Central memory CD8-positive, alpha-beta T cell (primary cell): ENCODE measurements around the gene PRMT1.

ENCODE experiments used
- ATAC-seq: fragments of 150-1000 bp; cut with Tn5 transposase; replicated peaks from 2 replicates; pipeline ENCODE4 v1.10.0; 2022; ENCODE audit warnings: mild to moderate bottlenecking, moderate FRiP score, moderate number of reproducible peaks; ENCODE audit not compliant: poor library complexity, severe bottlenecking; ENCODE audit errors: extremely low read depth
- DNase-seq, 2 donors: peaks; one replicate each; pipeline ENCODE4 v3.0.0; 2021; ENCODE audit warnings: low spot score in 2 of 2
- H3K27ac Mint-ChIP-seq: one replicate; pipeline ENCODE4 v1.8.0; 2022; ENCODE audit warnings: low read depth, mild to moderate bottlenecking, moderate library complexity, mixed read lengths
- H3K27me3 Mint-ChIP-seq: one replicate; pipeline ENCODE4 v1.8.0; 2022; ENCODE audit warnings: mixed read lengths
- H3K36me3 Mint-ChIP-seq: one replicate; pipeline ENCODE4 v1.8.0; 2022; ENCODE audit warnings: mild to moderate bottlenecking, moderate library complexity, mixed read lengths; ENCODE audit not compliant: insufficient read depth
- H3K4me1 Mint-ChIP-seq: one replicate; pipeline ENCODE4 v1.8.0; 2022; ENCODE audit warnings: mixed read lengths
- H3K4me3 Mint-ChIP-seq: one replicate; pipeline ENCODE4 v1.8.0; 2022; ENCODE audit warnings: mild to moderate bottlenecking, moderate library complexity, mixed read lengths
- H3K9me3 Mint-ChIP-seq: one replicate; pipeline ENCODE4 v1.8.0; 2022; ENCODE audit warnings: mixed read lengths

PRMT1 gene

DNA sequence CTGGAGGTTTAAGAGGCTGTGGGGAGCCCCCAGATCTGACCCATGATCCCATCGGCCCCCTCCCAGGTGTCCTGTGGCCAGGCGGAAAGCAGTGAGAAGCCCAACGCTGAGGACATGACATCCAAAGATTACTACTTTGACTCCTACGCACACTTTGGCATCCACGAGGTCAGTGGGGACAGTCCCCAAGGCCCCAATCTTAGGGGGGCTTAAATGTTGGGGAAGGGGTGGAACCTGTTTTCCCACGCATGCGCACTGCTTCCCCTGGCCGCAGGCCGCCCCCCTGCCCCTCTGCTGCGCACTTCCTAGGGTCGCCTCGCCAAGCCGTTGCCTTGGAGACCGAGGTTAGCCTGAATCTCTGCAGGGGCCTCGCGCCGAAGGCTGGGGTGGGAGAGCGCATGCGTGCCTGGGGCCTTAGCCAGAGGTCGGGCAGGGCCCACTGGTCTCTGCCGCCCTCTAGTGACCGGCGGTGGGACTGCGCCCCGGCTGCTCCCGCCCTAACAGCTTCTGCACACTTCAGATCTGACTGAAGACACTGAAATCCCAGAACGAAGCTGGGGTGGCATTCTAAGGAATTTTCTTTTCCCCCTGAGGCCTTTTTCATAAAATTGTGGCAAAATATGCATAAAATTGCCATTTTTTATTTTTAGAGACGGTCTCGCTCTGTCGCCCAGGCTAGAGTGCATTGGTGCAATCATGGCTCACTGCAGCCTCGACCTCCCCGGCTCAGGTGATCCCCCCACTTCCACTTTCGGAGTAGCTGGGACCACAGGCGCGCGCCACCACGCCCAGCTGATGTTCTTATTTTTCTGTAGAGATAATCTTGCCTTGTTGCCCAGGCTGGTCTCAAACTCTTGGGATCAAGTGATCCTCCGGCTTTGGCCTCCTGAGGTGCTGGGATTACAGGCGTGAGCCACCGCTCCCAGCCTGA is 3.6 kb downstream of the PRMT1 start:
- Mint-ChIP-seq H3K27me3 (no peaks in the 10 kb centered on the region), H3K27ac (peak overlapping the region; percentile 99), H3K4me3 (peak overlapping the region; percentile 31), H3K9me3 (no peaks in the 10 kb centered on the region), H3K36me3 (peaks cover 41% of the 10 kb centered on the region), H3K4me1 (peaks cover 45% of the 10 kb centered on the region)
- no peak for ATAC-seq
- DNase-seq: peak; percentile 87 to 98

DNA sequence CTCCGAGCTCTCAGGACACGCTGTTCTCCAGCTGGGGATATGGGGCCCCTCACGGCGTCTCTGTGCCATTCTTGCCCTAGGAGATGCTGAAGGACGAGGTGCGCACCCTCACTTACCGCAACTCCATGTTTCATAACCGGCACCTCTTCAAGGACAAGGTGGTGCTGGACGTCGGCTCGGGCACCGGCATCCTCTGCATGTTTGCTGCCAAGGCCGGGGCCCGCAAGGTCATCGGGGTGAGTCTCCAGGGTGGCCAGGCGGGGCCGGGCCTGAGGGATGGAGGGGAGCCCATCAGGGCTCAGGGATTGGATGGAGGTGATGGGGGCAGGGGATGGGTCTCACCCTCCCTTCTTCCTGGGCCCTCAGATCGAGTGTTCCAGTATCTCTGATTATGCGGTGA is 4.8 kb downstream of the PRMT1 start:
- H3K36me3 Mint-ChIP-seq: peaks cover 37% of the 10 kb centered on the region
- no peak overlapping the region for H3K27ac Mint-ChIP-seq
- ATAC-seq (no peak), DNase-seq (no peak)
- no peak overlapping the region for H3K4me3 Mint-ChIP-seq
- peaks cover 34% of the 10 kb centered on the region for H3K4me1 Mint-ChIP-seq
- H3K27me3 Mint-ChIP-seq: no peaks in the 10 kb centered on the region
- H3K9me3 Mint-ChIP-seq: no peaks in the 10 kb centered on the region

DNA sequence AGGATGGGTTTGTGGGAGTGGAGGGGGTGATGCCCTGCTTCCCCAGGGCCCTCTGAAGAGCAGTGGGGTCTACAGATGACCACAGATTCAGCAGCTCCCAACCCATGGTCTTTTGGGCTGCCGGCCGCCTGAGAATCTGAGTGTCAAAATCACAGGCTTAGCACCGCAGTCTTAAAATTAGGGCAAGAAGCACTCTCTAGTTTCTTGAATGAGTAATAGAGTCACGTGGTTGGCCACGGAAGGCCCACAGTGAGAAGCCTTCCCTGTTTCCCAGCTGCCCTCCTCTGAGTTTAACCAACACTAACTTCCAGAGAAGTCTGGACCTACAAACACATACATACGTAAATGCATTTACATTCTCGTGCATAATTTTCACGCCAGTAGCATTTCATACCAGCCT is 5.2 kb downstream of the PRMT1 start:
- no peaks in the 10 kb centered on the region for H3K9me3 Mint-ChIP-seq
- peaks cover 29% of the 10 kb centered on the region for H3K4me1 Mint-ChIP-seq
- DNase-seq: no peak
- no peak for ATAC-seq
- no peaks in the 10 kb centered on the region for H3K27me3 Mint-ChIP-seq
- H3K4me3 Mint-ChIP-seq: no peak overlapping the region
- H3K27ac Mint-ChIP-seq: no peak overlapping the region
- H3K36me3 Mint-ChIP-seq: peaks cover 33% of the 10 kb centered on the region

GRCh38 chr19:49683814-49684250 is 6.8 kb downstream of the PRMT1 start:
- no peak for DNase-seq
- Mint-ChIP-seq H3K27me3 (no peaks in the 10 kb centered on the region), H3K27ac (no peak overlapping the region), H3K36me3 (peaks cover 35% of the 10 kb centered on the region), H3K4me1 (peaks cover 28% of the 10 kb centered on the region), H3K4me3 (no peak overlapping the region), H3K9me3 (no peaks in the 10 kb centered on the region)
- no peak for ATAC-seq

GRCh38 chr19:49684251-49684982 is 7.3 kb downstream of the PRMT1 start:
- no peaks in the 10 kb centered on the region for H3K9me3 Mint-ChIP-seq
- H3K4me1 Mint-ChIP-seq: peaks cover 28% of the 10 kb centered on the region
- DNase-seq: no peak

GRCh38 chr19:49684983-49685553 is 8.0 kb downstream of the PRMT1 start:
- H3K36me3 Mint-ChIP-seq: peaks cover 32% of the 10 kb centered on the region
- H3K27ac Mint-ChIP-seq: peak overlapping the region; percentile 67
- H3K9me3 Mint-ChIP-seq: no peaks in the 10 kb centered on the region
- H3K4me1 Mint-ChIP-seq: peaks cover 26% of the 10 kb centered on the region
- no peak overlapping the region for H3K4me3 Mint-ChIP-seq
- H3K27me3 Mint-ChIP-seq: peaks cover 6% of the 10 kb centered on the region
- DNase-seq (no peak), ATAC-seq (no peak)

More at GRCh38 chr19:49684251-49684982, 7.3 kb downstream of the PRMT1 start:
- H3K36me3 Mint-ChIP-seq: peaks cover 33% of the 10 kb centered on the region
- H3K27me3 Mint-ChIP-seq: no peaks in the 10 kb centered on the region
- no peak for ATAC-seq
- H3K27ac Mint-ChIP-seq: no peak overlapping the region
- H3K4me3 Mint-ChIP-seq: no peak overlapping the region

DNA sequence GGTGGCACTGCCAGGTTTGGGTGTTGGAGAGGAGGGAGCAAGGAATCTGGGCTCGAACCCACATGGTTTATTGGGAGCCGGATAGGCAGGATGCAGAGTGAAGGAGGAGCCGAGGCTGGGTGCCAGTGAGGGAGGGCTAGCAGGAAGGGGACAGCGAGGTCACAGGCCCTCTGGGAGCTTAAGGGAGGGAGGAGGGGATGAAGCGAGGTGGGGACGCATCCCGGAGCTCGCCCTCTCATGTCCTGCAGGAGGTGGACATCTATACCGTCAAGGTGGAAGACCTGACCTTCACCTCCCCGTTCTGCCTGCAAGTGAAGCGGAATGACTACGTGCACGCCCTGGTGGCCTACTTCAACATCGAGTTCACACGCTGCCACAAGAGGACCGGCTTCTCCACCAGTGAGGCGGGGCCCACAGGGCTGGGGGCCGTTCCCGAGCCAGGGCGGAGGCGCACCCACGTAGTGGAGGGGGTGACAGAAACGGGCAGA is 8.8 kb downstream of the PRMT1 start:
- H3K4me1 Mint-ChIP-seq: peaks cover 27% of the 10 kb centered on the region
- H3K4me3 Mint-ChIP-seq: no peak overlapping the region
- H3K9me3 Mint-ChIP-seq: no peaks in the 10 kb centered on the region
- peaks cover 14% of the 10 kb centered on the region for H3K27me3 Mint-ChIP-seq
- DNase-seq (no peak), ATAC-seq (no peak)
- H3K36me3 Mint-ChIP-seq: peaks cover 34% of the 10 kb centered on the region
- H3K27ac Mint-ChIP-seq: peak overlapping the region; percentile 67

GRCh38 chr19:49686503-49687088 is 9.5 kb downstream of the PRMT1 start:
- no peak overlapping the region for H3K4me3 Mint-ChIP-seq
- no peak for DNase-seq
- peaks cover 30% of the 10 kb centered on the region for H3K4me1 Mint-ChIP-seq
- no peak overlapping the region for H3K27ac Mint-ChIP-seq
- peaks cover 32% of the 10 kb centered on the region for H3K36me3 Mint-ChIP-seq
- no peaks in the 10 kb centered on the region for H3K9me3 Mint-ChIP-seq
- peaks cover 21% of the 10 kb centered on the region for H3K27me3 Mint-ChIP-seq
- ATAC-seq: no peak

DNA sequence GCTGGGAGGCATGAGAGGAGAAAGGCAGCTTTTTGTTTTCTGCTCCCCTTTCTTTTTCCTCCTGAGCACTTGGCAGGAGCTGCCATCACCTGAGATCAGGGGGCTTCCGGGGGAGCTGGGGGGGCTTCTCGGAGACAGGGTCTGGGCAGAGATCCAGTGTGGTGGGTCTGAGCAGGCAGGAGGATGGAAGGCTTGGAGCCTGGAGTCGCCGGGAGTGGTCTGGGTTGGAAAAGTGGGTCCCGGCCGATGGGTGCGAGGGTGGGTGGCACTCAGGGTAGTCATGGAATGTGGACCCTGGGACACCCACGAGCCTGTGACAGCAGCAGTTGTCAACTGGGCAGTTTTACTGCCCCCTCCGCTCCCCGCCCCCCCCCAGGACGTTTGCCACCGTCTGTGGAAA is 10.1 kb downstream of the PRMT1 start:
- no peak for ATAC-seq
- peaks cover 30% of the 10 kb centered on the region for H3K4me1 Mint-ChIP-seq
- H3K4me3 Mint-ChIP-seq: no peak overlapping the region
- H3K27me3 Mint-ChIP-seq: peaks cover 27% of the 10 kb centered on the region
- peaks cover 28% of the 10 kb centered on the region for H3K36me3 Mint-ChIP-seq
- DNase-seq: no peak
- H3K27ac Mint-ChIP-seq: no peak overlapping the region
- no peaks in the 10 kb centered on the region for H3K9me3 Mint-ChIP-seq

DNA sequence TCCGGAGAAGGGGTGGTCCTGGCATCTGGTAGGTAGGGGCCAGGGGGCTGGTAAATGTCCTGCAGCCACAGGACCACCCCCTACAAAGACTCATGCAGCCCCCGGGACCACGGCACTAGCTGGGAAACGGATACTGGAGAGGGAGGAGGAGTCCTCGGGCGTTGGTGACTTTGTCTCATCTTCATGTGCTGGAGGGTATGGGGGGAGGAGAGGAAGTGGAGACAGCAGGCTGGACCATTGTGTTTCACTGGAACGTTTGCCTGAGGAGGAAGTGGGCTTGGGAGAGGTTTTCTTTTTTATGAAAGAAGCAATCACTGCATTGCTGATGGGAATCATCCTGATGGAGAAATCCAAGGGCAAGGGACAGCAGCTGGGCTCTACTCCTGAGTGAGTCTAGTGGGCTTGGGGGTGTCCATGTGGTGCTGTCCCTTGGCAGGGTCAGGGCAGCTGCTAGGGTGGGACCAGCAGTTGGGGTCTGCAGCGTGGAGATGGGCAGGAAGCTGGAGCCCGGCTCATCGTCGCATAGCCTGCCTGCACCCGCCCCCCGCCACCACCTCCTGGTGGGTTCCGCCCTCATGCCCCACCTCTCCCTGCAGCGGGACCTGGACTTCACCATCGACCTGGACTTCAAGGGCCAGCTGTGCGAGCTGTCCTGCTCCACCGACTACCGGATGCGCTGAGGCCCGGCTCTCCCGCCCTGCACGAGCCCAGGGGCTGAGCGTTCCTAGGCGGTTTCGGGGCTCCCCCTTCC is 10.7 kb downstream of the PRMT1 start:
- no peak for DNase-seq
- H3K27me3 Mint-ChIP-seq: peaks cover 33% of the 10 kb centered on the region
- no peak overlapping the region for H3K4me3 Mint-ChIP-seq
- ATAC-seq: no peak
- peaks cover 30% of the 10 kb centered on the region for H3K4me1 Mint-ChIP-seq
- no peaks in the 10 kb centered on the region for H3K9me3 Mint-ChIP-seq
- H3K27ac Mint-ChIP-seq: no peak overlapping the region
- peaks cover 25% of the 10 kb centered on the region for H3K36me3 Mint-ChIP-seq

DNA sequence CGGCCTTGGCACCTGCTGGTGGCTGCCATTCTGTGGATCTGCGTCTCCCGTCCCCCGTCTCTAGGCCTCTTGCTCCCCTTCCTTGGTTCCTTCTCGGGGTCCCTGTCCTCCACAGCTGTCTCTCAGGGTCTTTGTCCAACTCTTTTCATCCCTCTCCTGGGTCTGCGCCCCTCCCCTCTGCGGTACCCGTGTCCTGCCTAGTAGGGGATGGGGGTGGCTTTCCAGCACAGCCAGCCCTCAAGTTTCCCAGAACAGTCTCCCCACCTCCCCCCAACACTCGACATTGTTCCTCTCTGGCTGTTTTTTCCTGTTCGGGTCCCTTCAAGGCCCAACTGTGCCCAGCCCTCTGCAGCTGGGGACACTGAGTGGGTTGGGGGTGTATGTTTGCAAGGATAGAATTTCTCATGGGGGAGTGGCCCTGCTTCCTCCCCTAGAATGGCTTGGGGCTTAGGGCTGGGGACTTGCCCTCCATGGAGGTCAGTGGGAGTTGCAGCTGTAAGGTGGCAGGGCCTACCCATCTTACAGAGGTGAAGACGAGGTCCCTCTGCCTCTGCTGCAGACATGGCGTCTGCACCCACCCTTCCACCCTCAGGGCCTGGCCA is 11.6 kb downstream of the PRMT1 start:
- no peak overlapping the region for H3K27ac Mint-ChIP-seq
- H3K36me3 Mint-ChIP-seq: peaks cover 21% of the 10 kb centered on the region
- H3K4me1 Mint-ChIP-seq: peaks cover 30% of the 10 kb centered on the region
- no peak overlapping the region for H3K4me3 Mint-ChIP-seq
- ATAC-seq (no peak), DNase-seq (no peak)
- peaks cover 34% of the 10 kb centered on the region for H3K27me3 Mint-ChIP-seq
- no peaks in the 10 kb centered on the region for H3K9me3 Mint-ChIP-seq
